Rectal smooth muscle tissue (tissue), 1 donor: ENCODE measurements around the gene CLDN1.

ENCODE experiments used
- H3K27ac ChIP-seq: one replicate; pipeline ENCODE4 v1.7.0; 2013; ENCODE audit warnings: low read depth, low read length, inconsistent platforms
- H3K27me3 ChIP-seq: one replicate; pipeline ENCODE4 v1.7.0; 2013; ENCODE audit warnings: low read length; ENCODE audit not compliant: control insufficient read depth, insufficient read depth
- H3K36me3 ChIP-seq: one replicate; pipeline ENCODE4 v1.7.0; 2013; ENCODE audit warnings: low read length; ENCODE audit not compliant: control insufficient read depth, insufficient read depth
- H3K4me1 ChIP-seq: one replicate; pipeline ENCODE4 v1.7.0; 2013; ENCODE audit warnings: low read length; ENCODE audit not compliant: control insufficient read depth, insufficient read depth
- H3K4me3 ChIP-seq: one replicate; pipeline ENCODE4 v1.7.0; 2013; ENCODE audit warnings: low read length
- H3K9ac ChIP-seq: one replicate; pipeline ENCODE4 v1.7.0; 2013; ENCODE audit warnings: low read length

The CLDN1 gene

GRCh38 chr3:190326361-190326760 is 4.1 kb upstream of the CLDN1 start:
- Histone ChIP-seq H3K27ac (no peak overlapping the region), H3K4me3 (no peak overlapping the region), H3K36me3 (no peaks in the 10 kb centered on the region), H3K9ac (no peak overlapping the region), H3K4me1 (peaks cover 5% of the 10 kb centered on the region), H3K27me3 (no peaks in the 10 kb centered on the region)

GRCh38 chr3:190325923-190326322 is 3.7 kb upstream of the CLDN1 start:
- Histone ChIP-seq H3K4me1 (peaks cover 5% of the 10 kb centered on the region), H3K36me3 (no peaks in the 10 kb centered on the region), H3K9ac (no peak overlapping the region), H3K27ac (no peak overlapping the region), H3K4me3 (no peak overlapping the region), H3K27me3 (no peaks in the 10 kb centered on the region)

GRCh38 chr3:190323246-190323626 is 990 bp upstream of the CLDN1 start:
- Histone ChIP-seq H3K27me3 (no peaks in the 10 kb centered on the region), H3K9ac (no peak overlapping the region), H3K27ac (no peak overlapping the region), H3K4me3 (no peak overlapping the region), H3K4me1 (peaks cover 5% of the 10 kb centered on the region), H3K36me3 (no peaks in the 10 kb centered on the region)

GRCh38 chr3:190322604-190323245 is 479 bp upstream of the CLDN1 start:
- Histone ChIP-seq H3K27me3 (no peaks in the 10 kb centered on the region), H3K4me1 (peaks cover 5% of the 10 kb centered on the region), H3K4me3 (peak overlapping the region; percentile 76), H3K9ac (no peak overlapping the region), H3K36me3 (no peaks in the 10 kb centered on the region), H3K27ac (no peak overlapping the region)

- Histone ChIP-seq H3K27ac (no peak overlapping the region), H3K9ac (no peak overlapping the region), H3K4me3 (no peak overlapping the region), H3K36me3 (no peaks in the 10 kb centered on the region), H3K4me1 (peaks cover 5% of the 10 kb centered on the region), H3K27me3 (no peaks in the 10 kb centered on the region)
These were observed 1.5 kb downstream of the CLDN1 start for GRCh38 chr3:190320594-190321362.

- no peak overlapping the region for H3K4me3 ChIP-seq
- no peaks in the 10 kb centered on the region for H3K36me3 ChIP-seq
- no peak overlapping the region for H3K27ac ChIP-seq
- H3K4me1 ChIP-seq, result peaks cover 5% of the 10 kb centered on the region
- H3K9ac ChIP-seq, result no peak overlapping the region
- H3K27me3 ChIP-seq, result no peaks in the 10 kb centered on the region
These were observed 2.6 kb downstream of the CLDN1 start for GRCh38 chr3:190319660-190320059.

- H3K27ac ChIP-seq, result no peak overlapping the region
- no peak overlapping the region for H3K9ac ChIP-seq
- peaks cover 5% of the 10 kb centered on the region for H3K4me1 ChIP-seq
- no peaks in the 10 kb centered on the region for H3K36me3 ChIP-seq
- H3K27me3 ChIP-seq, result no peaks in the 10 kb centered on the region
- no peak overlapping the region for H3K4me3 ChIP-seq
These were observed 3.6 kb downstream of the CLDN1 start for GRCh38 chr3:190318666-190319065.

GRCh38 chr3:190314741-190315140 is 7.5 kb downstream of the CLDN1 start:
- Histone ChIP-seq H3K4me1 (no peaks in the 10 kb centered on the region), H3K27ac (no peak overlapping the region), H3K9ac (no peak overlapping the region), H3K4me3 (no peak overlapping the region), H3K27me3 (no peaks in the 10 kb centered on the region), H3K36me3 (no peaks in the 10 kb centered on the region)

GRCh38 chr3:190309414-190309813 is 12.8 kb downstream of the CLDN1 start:
- no peak overlapping the region for H3K9ac ChIP-seq
- no peak overlapping the region for H3K27ac ChIP-seq
- no peaks in the 10 kb centered on the region for H3K36me3 ChIP-seq
- H3K4me3 ChIP-seq, result no peak overlapping the region
- peaks cover 3% of the 10 kb centered on the region for H3K4me1 ChIP-seq
- H3K27me3 ChIP-seq, result no peaks in the 10 kb centered on the region

- H3K9ac ChIP-seq, result no peak overlapping the region
- no peak overlapping the region for H3K4me3 ChIP-seq
- no peaks in the 10 kb centered on the region for H3K36me3 ChIP-seq
- H3K27me3 ChIP-seq, result no peaks in the 10 kb centered on the region
- peaks cover 3% of the 10 kb centered on the region for H3K4me1 ChIP-seq
- H3K27ac ChIP-seq, result no peak overlapping the region
These were observed 14.1 kb downstream of the CLDN1 start for GRCh38 chr3:190308154-190308553.

- Histone ChIP-seq H3K9ac (no peak overlapping the region), H3K4me1 (peaks cover 3% of the 10 kb centered on the region), H3K27me3 (no peaks in the 10 kb centered on the region), H3K4me3 (no peak overlapping the region), H3K36me3 (no peaks in the 10 kb centered on the region), H3K27ac (no peak overlapping the region)
These were observed 15.1 kb downstream of the CLDN1 start for GRCh38 chr3:190307164-190307545.

- Histone ChIP-seq H3K36me3 (no peaks in the 10 kb centered on the region), H3K4me1 (peaks cover 3% of the 10 kb centered on the region), H3K27me3 (no peaks in the 10 kb centered on the region), H3K27ac (peak overlapping the region; percentile 43), H3K4me3 (no peak overlapping the region), H3K9ac (no peak overlapping the region)
These were observed 15.6 kb downstream of the CLDN1 start for GRCh38 chr3:190306513-190307163.
